A549 (cell line): Measurements from ENCODE around the gene BCL2. TPM values are rescaled to one million over a fixed set of nuclear protein-coding genes. Genes with fewer than 3 reads are reported as not detected.

Experiments used
- ATAC-seq, 2 experiments: fragments of 200-7000 bp in 1 of 2; fragments of >200 bp in 1 of 2; cut with Nextera tagmentation in 1 of 2; cut with Tn5 transposase in 1 of 2; 3 replicates each; pipeline versions ENCODE4 v1.8.0 to v1.9.1; 2018 to 2020; ENCODE audit warnings: mild to moderate bottlenecking in 1 of 2, moderate library complexity in 1 of 2
- CTCF ChIA-PET: fragments of 300-600 bp; sonication (Branson Sonifier 250); formaldehyde crosslinking; extraction: SDS; loops from one replicate; lab custom pipeline; 2021; ENCODE audit warnings: antibody characterized with exemption, inconsistent platforms; lab: Yijun Ruan, JAX
- POLR2A ChIA-PET: fragments of 350-600 bp; formaldehyde crosslinking; extraction: SDS; loops from one replicate; lab custom pipeline; 2021; ENCODE audit warnings: antibody characterized with exemption, inconsistent platforms; lab: Yijun Ruan, JAX
- DNase-seq, 2 experiments: peaks; one replicate each; pipeline versions ENCODE4 v3.0.0 to v3.0.0-alpha.2; 2011 to 2016; ENCODE audit warnings: low read depth in 1 of 2, low spot score in 1 of 2
- FAIRE-seq: peaks from 2 replicates; lab custom pipeline; 2011; peaks lifted over from hg19 to GRCh38; lab: Jason Lieb, UNC
- H3K27ac ChIP-seq, 2 experiments: fragments of >200 bp; sonication (Bioruptor Twin); formaldehyde crosslinking; 3 replicates each; pipeline ENCODE4 v1.5.1; 2016 to 2017
- H3K4me1 ChIP-seq: fragments of >200 bp; sonication (Bioruptor Twin); formaldehyde crosslinking; 3 replicates; pipeline ENCODE4 v1.6.1; 2016
- H3K4me2 ChIP-seq: fragments of >200 bp; sonication (Bioruptor Twin); formaldehyde crosslinking; 3 replicates; pipeline ENCODE4 v1.6.1; 2016
- H3K4me3 ChIP-seq: fragments of >200 bp; sonication (Bioruptor Twin); formaldehyde crosslinking; 3 replicates; pipeline ENCODE4 v1.5.1; 2016
- H3K9me3 ChIP-seq: fragments of >200 bp; sonication (Bioruptor Twin); formaldehyde crosslinking; 3 replicates; pipeline ENCODE4 v1.6.1; 2016
- CTCF ChIP-seq: fragments of >200 bp; sonication (Bioruptor Twin); formaldehyde crosslinking; IDR thresholded peaks from 3 replicates; pipeline ENCODE4 v1.5.1; 2016
- E2F6 ChIP-seq: IDR thresholded peaks from 2 replicates; pipeline ENCODE4 v1.6.1; 2012; ENCODE audit warnings: low read depth, borderline replicate concordance
- EHF ChIP-seq: fragments of 250-450 bp; sonication (Bioruptor Pico); IDR thresholded peaks from 2 replicates; pipeline ENCODE4 v1.5.0; 2020; ENCODE audit warnings: mild to moderate bottlenecking
- EP300 ChIP-seq, 2 experiments: fragments of >200 bp; sonication (Bioruptor Twin); formaldehyde crosslinking; IDR thresholded peaks; 2 replicates in 1 of 2; 3 replicates in 1 of 2; pipeline ENCODE4 v1.6.1; 2016 to 2017
- FOSB ChIP-seq: fragments of 250-450 bp; sonication (Bioruptor Pico); IDR thresholded peaks from 2 replicates; pipeline ENCODE4 v1.5.0; 2020; ENCODE audit warnings: mild to moderate bottlenecking, moderate library complexity
- FOXS1 ChIP-seq: fragments of 250-450 bp; sonication (Bioruptor Pico); IDR thresholded peaks from 2 replicates; pipeline ENCODE4 v1.5.0; 2020; ENCODE audit warnings: mild to moderate bottlenecking, moderate library complexity
- GATA3 ChIP-seq: IDR thresholded peaks from 2 replicates; pipeline ENCODE4 v1.6.1; 2012; ENCODE audit warnings: borderline replicate concordance
- HES2 ChIP-seq: fragments of >200 bp; sonication (Bioruptor Twin); formaldehyde crosslinking; IDR thresholded peaks from 2 replicates; pipeline ENCODE4 v1.6.1; 2016
- JUN ChIP-seq, 2 experiments: fragments of >200 bp; sonication (Bioruptor Twin); formaldehyde crosslinking; IDR thresholded peaks; 2 replicates in 1 of 2; 3 replicates in 1 of 2; pipeline ENCODE4 v1.6.1; 2016 to 2017
- JUNB ChIP-seq: fragments of >200 bp; sonication (Bioruptor Twin); formaldehyde crosslinking; IDR thresholded peaks from 2 replicates; pipeline ENCODE4 v1.6.1; 2016
- MAFK ChIP-seq: fragments of 450-650 bp; IDR thresholded peaks from 2 replicates; pipeline ENCODE4 v1.6.1; 2014; ENCODE audit not compliant: partially characterized antibody
- MAX ChIP-seq: IDR thresholded peaks from 2 replicates; pipeline ENCODE4 v1.6.1; 2012
- MAZ ChIP-seq: fragments of 150-350 bp; IDR thresholded peaks from 2 replicates; pipeline ENCODE4 v1.6.1; 2014; ENCODE audit warnings: antibody characterized with exemption, low read depth, low read length, borderline replicate concordance
- MYC ChIP-seq: IDR thresholded peaks from 2 replicates; pipeline ENCODE4 v1.6.1; 2012; ENCODE audit warnings: mild to moderate bottlenecking, inconsistent platforms, low read length, improper control_type of control experiment, borderline replicate concordance
- NFE2L2 ChIP-seq: fragments of 150-350 bp; conservative IDR thresholded peaks from 2 replicates; pipeline ENCODE4 v1.6.1; 2014; ENCODE audit warnings: low read length
- NR3C1 ChIP-seq: fragments of >200 bp; sonication (Bioruptor Twin); formaldehyde crosslinking; IDR thresholded peaks from 3 replicates; pipeline ENCODE4 v1.6.1; 2017
- PHF8 ChIP-seq: fragments of 200-600 bp; sonication (generic); IDR thresholded peaks from 2 replicates; pipeline ENCODE4 v1.6.1; 2016; ENCODE audit warnings: low read depth, mild to moderate bottlenecking, antibody characterized with exemption, moderate library complexity, borderline replicate concordance
- POLR2A ChIP-seq: IDR thresholded peaks from 2 replicates; pipeline ENCODE4 v1.6.1; 2012; ENCODE audit warnings: mild to moderate bottlenecking, low read length
- RCOR1 ChIP-seq: fragments of 150-350 bp; IDR thresholded peaks from 2 replicates; pipeline ENCODE4 v1.6.1; 2014; ENCODE audit warnings: antibody characterized with exemption, low read length, low read depth
- RNF2 ChIP-seq: fragments of 200-600 bp; sonication (generic); IDR thresholded peaks from 2 replicates; pipeline ENCODE4 v1.6.1; 2016; ENCODE audit warnings: low read depth, mild to moderate bottlenecking, antibody characterized with exemption, moderate library complexity, borderline replicate concordance
- SMC3 ChIP-seq: fragments of >200 bp; sonication (Bioruptor Twin); formaldehyde crosslinking; IDR thresholded peaks from 3 replicates; pipeline ENCODE4 v1.6.1; 2018; ENCODE audit warnings: inconsistent platforms
- SREBF2 ChIP-seq: fragments of 450-650 bp; IDR thresholded peaks from 2 replicates; pipeline ENCODE4 v1.6.1; 2014; ENCODE audit warnings: mild to moderate bottlenecking, moderate library complexity
- TFCP2L1 ChIP-seq: fragments of 250-450 bp; sonication (Bioruptor Pico); IDR thresholded peaks from 2 replicates; pipeline ENCODE4 v1.5.0; 2021; ENCODE audit warnings: mild to moderate bottlenecking
- TP53 ChIP-seq: fragments of 250-450 bp; sonication (Bioruptor Pico); IDR thresholded peaks from 2 replicates; pipeline ENCODE4 v1.5.0; 2021; ENCODE audit warnings: mild to moderate bottlenecking, moderate library complexity
- ZNF302 ChIP-seq: fragments of 250-450 bp; sonication (Bioruptor Pico); IDR thresholded peaks from 2 replicates; pipeline ENCODE4 v1.9.0; 2021; ENCODE audit warnings: inconsistent platforms, mild to moderate bottlenecking, moderate library complexity
- WGBS: methylation state at CpG from one replicate; pipeline ENCODE4 v1.1.6; 2017; ENCODE audit errors: missing lambda C conversion rate; 5-methylcytosine and 5-hydroxymethylcytosine counted together
- polyA plus RNA-seq, 4 experiments: library from polyadenylated mRNA; depleted of rRNA in 3 of 4; stranded (reverse); fragments of >200 nt; fragmentation: RNase III in 1 of 4; extraction: RNeasy Plus Mini Kit Qiagen cat#74134 plus additional on column Dnase treatment in 1 of 4; gene quantifications; 2 replicates in 3 of 4; 3 replicates in 1 of 4; pipeline ENCODE4 v1.2.3, GENCODE V29; 2011 to 2017

Gene BCL2
- polyA plus RNA-seq, 2 of the 4 experiments (the other 2 are of a cell fraction), result 0.50 to 0.61 TPM

- no peaks in the 10 kb centered on the region for H3K4me1 ChIP-seq
- H3K9me3 ChIP-seq, result no peaks in the 10 kb centered on the region
- FAIRE-seq (no peak), DNase-seq (no peak), ATAC-seq (no peak)
- TF ChIP-seq SREBF2, result no peak
- no peak for TF ChIP-seq E2F6
- TF ChIP-seq CTCF, result no peak
- no peak for TF ChIP-seq GATA3
- no peak for TF ChIP-seq FOXS1 (CRISPR knock-in tag)
- TF ChIP-seq FOSB (CRISPR knock-in tag), result no peak
- no peak for TF ChIP-seq RCOR1
- TF ChIP-seq EHF (CRISPR knock-in tag), result no peak
- no peak for TF ChIP-seq MAX
- no peak for TF ChIP-seq PHF8
- TF ChIP-seq NR3C1, result no peak
- no peak for TF ChIP-seq JUNB
- TF ChIP-seq TP53 (CRISPR knock-in tag), result no peak
- TF ChIP-seq POLR2A, result no peak
- TF ChIP-seq, all 56 proteins: peak for 0
- WGBS, result 63% methylated on average over 7 of the region's 7 CpGs
- Histone ChIP-seq H3K4me2 (no peak overlapping the region), H3K4me3 (no peak overlapping the region), H3K27ac (no peak overlapping the region)
- ChIA-PET POLR2A (no interaction called here), CTCF (interaction anchor here (0.6 kb wide), 1 partner anchor 159 kb away, joined by 3 read pairs; no protein-coding TSS in a partner anchor)
Measured at GRCh38 chr18:63290821-63291200, 28.8 kb downstream of the BCL2 start.

- no peaks in the 10 kb centered on the region for H3K9me3 ChIP-seq
- 57% methylated on average over 6 of the region's 6 CpGs for WGBS
- CTCF ChIA-PET, result no interaction called here
Measured at GRCh38 chr18:63290166-63290820, 29.3 kb downstream of the BCL2 start.

More at GRCh38 chr18:63290166-63290820, 29.3 kb downstream of the BCL2 start:
- Histone ChIP-seq H3K27ac (no peak overlapping the region), H3K4me2 (no peak overlapping the region), H3K4me3 (no peak overlapping the region), H3K4me1 (no peaks in the 10 kb centered on the region)
- no peak for TF ChIP-seq POLR2A
- TF ChIP-seq CTCF, result no peak
- no peak for TF ChIP-seq HES2
- TF ChIP-seq NR3C1, result no peak
- no peak for TF ChIP-seq JUN (IDR thresholded peaks at IDR 0.05)
- TF ChIP-seq SMC3, result no peak
- TF ChIP-seq NFE2L2, result no peak
- no peak for TF ChIP-seq ZNF302 (CRISPR knock-in tag)
- TF ChIP-seq PHF8, result no peak
- no peak for TF ChIP-seq MAZ
- no peak for TF ChIP-seq RNF2
- TF ChIP-seq GATA3, result no peak
- no peak for TF ChIP-seq MYC
- TF ChIP-seq TFCP2L1 (CRISPR knock-in tag), result no peak
- no peak for TF ChIP-seq MAFK
- no peak for TF ChIP-seq EP300 (IDR thresholded peaks at IDR 0.05)
- TF ChIP-seq EHF (CRISPR knock-in tag), result no peak
- ATAC-seq (no peak), DNase-seq (no peak), FAIRE-seq (no peak)
- POLR2A ChIA-PET, result no interaction called here
